HepG2 (cell line): ENCODE results near the gene NRL. TPM values are rescaled to one million over a fixed set of nuclear protein-coding genes. Genes with fewer than 3 reads are reported as not detected.

Experiments
- ADNP ChIP-seq: sonication (generic); formaldehyde crosslinking; IDR thresholded peaks from 2 replicates; pipeline ENCODE4 v1.4.0; 2020; ENCODE audit warnings: missing genetic modification reagents
- CENPT ChIP-seq: sonication (generic); formaldehyde crosslinking; IDR thresholded peaks from 2 replicates; pipeline ENCODE4 v1.8.0; 2022; ENCODE audit warnings: low read depth, mild to moderate bottlenecking, moderate library complexity, missing genetic modification reagents
- GMEB2 ChIP-seq: IDR thresholded peaks from 2 replicates; pipeline ENCODE4 v1.6.1; 2016; ENCODE audit warnings: missing biosample characterization, missing genetic modification reagents, low read depth
- HOXA7 ChIP-seq: sonication (generic); formaldehyde crosslinking; IDR thresholded peaks from 2 replicates; pipeline ENCODE4 v1.8.1; 2022; ENCODE audit warnings: mild to moderate bottlenecking, missing genetic modification reagents, moderate library complexity
- JDP2 ChIP-seq: sonication (generic); formaldehyde crosslinking; IDR thresholded peaks from 2 replicates; pipeline ENCODE4 v1.8.1; 2022; ENCODE audit warnings: missing genetic modification reagents, borderline replicate concordance
- MAFK ChIP-seq, 2 experiments: IDR thresholded peaks in 1 of 2; conservative IDR thresholded peaks in 1 of 2; 2 replicates each; pipeline ENCODE4 v1.6.1; 2011; ENCODE audit warnings: improper control_type of control experiment in 2 of 2, low read length in 2 of 2
- MTF2 ChIP-seq: sonication (generic); formaldehyde crosslinking; IDR thresholded peaks from 2 replicates; pipeline ENCODE4 v1.5.0; 2020; ENCODE audit warnings: missing genetic modification reagents, borderline replicate concordance
- PHF20 ChIP-seq: sonication (generic); formaldehyde crosslinking; IDR thresholded peaks from 2 replicates; pipeline ENCODE4 v1.5.0; 2020; ENCODE audit warnings: mild to moderate bottlenecking, missing genetic modification reagents
- RFX3 ChIP-seq: IDR thresholded peaks from 2 replicates; pipeline ENCODE4 v1.6.1; 2016; ENCODE audit warnings: missing biosample characterization, missing genetic modification reagents
- RFXAP ChIP-seq: sonication (generic); formaldehyde crosslinking; IDR thresholded peaks from 2 replicates; pipeline ENCODE4 v1.4.0; 2020; ENCODE audit warnings: missing genetic modification reagents, borderline replicate concordance
- SRF ChIP-seq: IDR thresholded peaks from 2 replicates; pipeline ENCODE4 v1.6.1; 2011; ENCODE audit warnings: mild to moderate bottlenecking, low read depth, low read length, moderate library complexity
- STAG1 ChIP-seq: sonication (generic); formaldehyde crosslinking; IDR thresholded peaks from 2 replicates; pipeline ENCODE4 v1.4.0; 2020; ENCODE audit warnings: missing genetic modification reagents
- TARDBP ChIP-seq: sonication (generic); formaldehyde crosslinking; IDR thresholded peaks from 2 replicates; pipeline ENCODE4 v1.8.0; 2022; ENCODE audit warnings: mild to moderate bottlenecking, missing genetic modification reagents
- ZNF101 ChIP-seq: sonication (generic); formaldehyde crosslinking; IDR thresholded peaks from 2 replicates; pipeline ENCODE4 v1.4.0; 2020; ENCODE audit warnings: mild to moderate bottlenecking, low read depth, missing genetic modification reagents, borderline replicate concordance
- ZNF12 ChIP-seq: sonication (generic); formaldehyde crosslinking; IDR thresholded peaks from 2 replicates; pipeline ENCODE4 v1.5.0; 2020; ENCODE audit warnings: missing genetic modification reagents
- ZNF296 ChIP-seq: sonication (generic); formaldehyde crosslinking; conservative IDR thresholded peaks from 2 replicates; pipeline ENCODE4 v1.5.0; 2020; ENCODE audit warnings: mild to moderate bottlenecking, missing genetic modification reagents
- ZNF30 ChIP-seq: sonication (generic); formaldehyde crosslinking; IDR thresholded peaks from 2 replicates; pipeline ENCODE4 v1.5.0; 2020; ENCODE audit warnings: mild to moderate bottlenecking, missing genetic modification reagents
- ZNF431 ChIP-seq: sonication (generic); formaldehyde crosslinking; IDR thresholded peaks from 2 replicates; pipeline ENCODE4 v1.9.0; 2022; ENCODE audit warnings: missing genetic modification reagents, low read depth, mild to moderate bottlenecking, borderline replicate concordance
- ZNF878 ChIP-seq: sonication (generic); formaldehyde crosslinking; IDR thresholded peaks from 2 replicates; pipeline ENCODE4 v1.8.1; 2023; ENCODE audit warnings: mild to moderate bottlenecking, missing genetic modification reagents, moderate library complexity
- polyA plus RNA-seq, 8 experiments: library from polyadenylated mRNA; depleted of rRNA in 3 of 8; stranded (reverse) in 7 of 8; unstranded in 1 of 8; fragments of >200 nt; fragmentation: Illumina TruSeq in 4 of 8; extraction: Trizol in 4 of 8; gene quantifications; 2 replicates each; pipeline versions ENCODE4 v1.2.1 to v1.2.3, GENCODE V29; 2011 to 2016; ENCODE audit warnings: low read depth in 4 of 8, missing spikeins in 1 of 8, mixed read lengths in 1 of 8; ENCODE audit not compliant: insufficient read depth in 1 of 8
- total RNA-seq, 5 experiments: library from RNA; depleted of rRNA; stranded (reverse); fragments of >200 nt; fragmentation: Illumina TruSeq; extraction: Trizol; gene quantifications; 2 replicates each; pipeline ENCODE4 v1.2.3, GENCODE V29; 2016; ENCODE audit warnings: low read depth in 1 of 5
- TF ChIP-seq, protein P1 (sequence below): sonication (generic); formaldehyde crosslinking; IDR thresholded peaks from one replicate; pipeline ENCODE4 v1.5.1; 2020; ENCODE audit warnings: mild to moderate bottlenecking, missing genetic modification reagents; ENCODE audit errors: not compliant biosample characterization

The NRL gene
- total and polyA plus RNA-seq, 2 of the 13 experiments (the other 11 are each of a cell fraction or from before 2014, with no cell fraction given): 2.5 to 4.7 TPM

DNA sequence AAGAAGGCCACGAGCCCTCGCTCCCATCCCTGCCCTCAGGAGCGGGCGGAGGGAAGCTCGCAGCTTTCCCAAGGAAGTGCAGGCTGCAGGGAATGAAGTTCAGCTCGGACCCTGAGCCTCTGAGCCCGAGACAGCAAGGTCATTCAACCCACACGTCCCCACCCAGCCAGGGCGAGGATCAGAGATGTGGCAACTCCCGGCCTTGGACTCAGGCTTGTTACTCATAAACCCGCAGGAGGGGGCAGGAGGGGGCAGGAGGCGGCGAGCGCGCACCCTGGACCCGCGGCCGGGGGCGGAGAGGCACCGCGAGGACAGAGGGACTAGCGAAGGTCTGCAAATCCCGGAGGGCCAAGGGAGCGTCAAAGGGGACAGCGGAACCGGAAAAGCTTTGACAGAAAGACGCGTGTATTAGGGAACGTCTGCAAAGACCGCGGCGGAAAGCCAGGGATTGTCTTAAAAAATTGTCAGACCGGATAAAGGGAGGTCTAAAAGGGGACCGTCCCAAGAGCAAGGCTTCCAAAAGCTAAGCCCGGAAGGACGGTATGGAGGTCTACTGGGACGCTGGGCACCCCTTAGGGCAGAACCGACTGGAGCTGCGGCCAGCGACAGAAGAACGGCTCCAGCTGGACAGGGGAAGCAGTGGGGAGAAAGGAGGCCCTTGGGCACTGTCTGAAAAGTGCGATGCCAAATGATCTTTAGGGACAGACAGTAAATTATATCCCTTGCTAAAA is 783 bp downstream of the NRL start (continued):
- TF ChIP-seq ZNF296 (CRISPR knock-in tag): no peak
- TF ChIP-seq ZNF12 (CRISPR knock-in tag): 0 out of 2 replicates have a peak, but pooled peaks have one; percentile 46
- no peak for TF ChIP-seq ZNF30 (CRISPR knock-in tag)
- TF ChIP-seq PHF20 (CRISPR knock-in tag): no peak
- no peak; the same call in 1 of the 2 replicates for TF ChIP-seq MTF2 (CRISPR knock-in tag)
- no peak for TF ChIP-seq GMEB2 (CRISPR knock-in tag)
- no peak for TF ChIP-seq ZNF878 (CRISPR knock-in tag)
- peak; percentile 97 for TF ChIP-seq ADNP (CRISPR knock-in tag)
- TF ChIP-seq ZNF431: no peak
- TF ChIP-seq TARDBP (CRISPR knock-in tag): peak; percentile 100
- no peak for TF ChIP-seq HOXA7
- TF ChIP-seq RFXAP (CRISPR knock-in tag): peak; percentile 95; the same call in 1 of the 2 replicates
- 0 out of 2 replicates have a peak, but pooled peaks have one; percentile 96 for TF ChIP-seq ZNF101 (CRISPR knock-in tag)
- TF ChIP-seq JDP2 (CRISPR knock-in tag): no peak
- peak; percentile 15 for TF ChIP-seq SRF
- peak; percentile 31; the same call in 1 of the 2 replicates for TF ChIP-seq STAG1 (CRISPR knock-in tag)
- no peak; the same call in none of the 2 replicates for TF ChIP-seq CENPT (CRISPR knock-in tag)
- TF ChIP-seq, protein P1, sequence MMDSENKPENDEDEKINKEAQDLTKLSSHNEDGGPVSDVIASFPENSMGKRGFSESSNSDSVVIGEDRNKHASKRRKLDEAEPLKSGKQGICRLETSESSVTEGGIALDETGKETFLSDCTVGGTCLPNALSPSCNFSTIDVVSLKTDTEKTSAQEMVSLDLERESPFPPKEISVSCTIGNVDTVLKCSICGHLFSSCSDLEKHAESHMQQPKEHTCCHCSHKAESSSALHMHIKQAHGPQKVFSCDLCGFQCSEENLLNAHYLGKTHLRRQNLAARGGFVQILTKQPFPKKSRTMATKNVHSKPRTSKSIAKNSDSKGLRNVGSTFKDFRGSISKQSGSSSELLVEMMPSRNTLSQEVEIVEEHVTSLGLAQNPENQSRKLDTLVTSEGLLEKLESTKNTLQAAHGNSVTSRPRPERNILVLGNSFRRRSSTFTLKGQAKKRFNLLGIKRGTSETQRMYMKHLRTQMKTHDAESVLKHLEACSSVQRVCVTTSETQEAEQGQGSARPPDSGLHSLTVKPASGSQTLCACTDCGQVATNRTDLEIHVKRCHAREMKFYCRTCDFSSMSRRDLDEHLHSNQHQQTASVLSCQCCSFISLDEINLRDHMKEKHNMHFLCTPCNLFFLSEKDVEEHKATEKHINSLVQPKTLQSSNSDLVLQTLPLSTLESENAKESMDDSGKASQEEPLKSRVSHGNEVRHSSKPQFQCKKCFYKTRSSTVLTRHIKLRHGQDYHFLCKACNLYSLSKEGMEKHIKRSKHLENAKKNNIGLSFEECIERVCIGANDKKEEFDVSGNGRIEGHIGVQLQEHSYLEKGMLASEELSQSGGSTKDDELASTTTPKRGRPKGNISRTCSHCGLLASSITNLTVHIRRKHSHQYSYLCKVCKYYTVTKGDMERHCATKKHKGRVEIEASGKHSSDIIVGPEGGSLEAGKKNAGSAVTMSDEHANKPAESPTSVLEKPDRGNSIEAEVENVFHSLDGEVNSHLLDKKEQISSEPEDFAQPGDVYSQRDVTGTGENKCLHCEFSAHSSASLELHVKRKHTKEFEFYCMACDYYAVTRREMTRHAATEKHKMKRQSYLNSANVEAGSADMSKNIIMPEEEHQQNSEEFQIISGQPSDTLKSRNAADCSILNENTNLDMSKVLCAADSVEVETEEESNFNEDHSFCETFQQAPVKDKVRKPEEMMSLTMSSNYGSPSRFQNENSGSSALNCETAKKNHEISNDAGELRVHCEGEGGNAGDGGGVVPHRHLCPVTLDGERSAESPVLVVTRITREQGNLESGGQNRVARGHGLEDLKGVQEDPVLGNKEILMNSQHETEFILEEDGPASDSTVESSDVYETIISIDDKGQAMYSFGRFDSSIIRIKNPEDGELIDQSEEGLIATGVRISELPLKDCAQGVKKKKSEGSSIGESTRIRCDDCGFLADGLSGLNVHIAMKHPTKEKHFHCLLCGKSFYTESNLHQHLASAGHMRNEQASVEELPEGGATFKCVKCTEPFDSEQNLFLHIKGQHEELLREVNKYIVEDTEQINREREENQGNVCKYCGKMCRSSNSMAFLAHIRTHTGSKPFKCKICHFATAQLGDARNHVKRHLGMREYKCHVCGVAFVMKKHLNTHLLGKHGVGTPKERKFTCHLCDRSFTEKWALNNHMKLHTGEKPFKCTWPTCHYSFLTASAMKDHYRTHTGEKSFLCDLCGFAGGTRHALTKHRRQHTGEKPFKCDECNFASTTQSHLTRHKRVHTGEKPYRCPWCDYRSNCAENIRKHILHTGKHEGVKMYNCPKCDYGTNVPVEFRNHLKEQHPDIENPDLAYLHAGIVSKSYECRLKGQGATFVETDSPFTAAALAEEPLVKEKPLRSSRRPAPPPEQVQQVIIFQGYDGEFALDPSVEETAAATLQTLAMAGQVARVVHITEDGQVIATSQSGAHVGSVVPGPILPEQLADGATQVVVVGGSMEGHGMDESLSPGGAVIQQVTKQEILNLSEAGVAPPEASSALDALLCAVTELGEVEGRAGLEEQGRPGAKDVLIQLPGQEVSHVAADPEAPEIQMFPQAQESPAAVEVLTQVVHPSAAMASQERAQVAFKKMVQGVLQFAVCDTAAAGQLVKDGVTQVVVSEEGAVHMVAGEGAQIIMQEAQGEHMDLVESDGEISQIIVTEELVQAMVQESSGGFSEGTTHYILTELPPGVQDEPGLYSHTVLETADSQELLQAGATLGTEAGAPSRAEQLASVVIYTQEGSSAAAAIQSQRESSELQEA: peak; percentile 91
- peak; percentile 11; the same call in 1 of the 2 replicates for TF ChIP-seq RFX3 (CRISPR knock-in tag)
- TF ChIP-seq MAFK (conservative IDR thresholded peaks at IDR 0.05 in 1 of 2, IDR thresholded peaks at IDR 0.05 in 1 of 2; ENCODE audit: low read length in 2 of 2): peak in 1 of 2 experiments; percentile 1; a peak in 1 of 4 replicates
